Measurements from ENCODE around the gene NDOR1. TPM values are rescaled to one million over a fixed set of nuclear protein-coding genes. Genes with fewer than 3 reads are reported as not detected.

The NDOR1 gene
- polyA plus RNA-seq, 2 of the 4 experiments (the other 2 are of a cell fraction) = 5.6 to 19.5 TPM

GRCh38 chr9:137228506-137228967 lies 23.0 kb downstream of the NDOR1 start:
- DNase-seq (ENCODE audit: low read depth in 1 of 2, low spot score in 1 of 2) (no peak), FAIRE-seq (no peak), ATAC-seq (no peak)
- ChIA-PET POLR2A (interaction anchor here (2.3 kb wide), 1 partner anchor 40 kb away, joined by 8 read pairs; the partner anchor contains the start of genes ANAPC2 and SSNA1), CTCF (interaction anchor here (0.5 to 10.1 kb wide), 18 partner anchors 10 to 200 kb away, joined by 3 to 113 read pairs (median 12); partner anchors contain the start of genes ANAPC2, NDOR1, NPDC1 and SAPCD2)
- Histone ChIP-seq H3K9me3 (no peaks in the 10 kb centered on the region), H3K4me1 (peaks cover 58% of the 10 kb centered on the region), H3K27ac (no peak overlapping the region), H3K4me3 (no peak overlapping the region), H3K4me2 (no peak overlapping the region)
- TF ChIP-seq HMGXB4 (CRISPR knock-in tag; IDR thresholded peaks at IDR 0.05; ENCODE audit: borderline replicate concordance) (no peak), JUNB (IDR thresholded peaks at IDR 0.05) (no peak), ZC3H11A (IDR thresholded peaks at IDR 0.05) (no peak), HEYL (CRISPR knock-in tag; IDR thresholded peaks at IDR 0.05) (no peak), ELK1 (IDR thresholded peaks at IDR 0.05; ENCODE audit: low read depth, low read length) (no peak), EP300 (IDR thresholded peaks at IDR 0.05) (no peak)
- 82% methylated on average over 6 of the region's 29 CpGs for WGBS (ENCODE audit: missing lambda C conversion rate)

GRCh38 chr9:137228968-137229896 lies 23.7 kb downstream of the NDOR1 start:
- POLR2A ChIA-PET = interaction anchor here (0.7 to 1.7 kb wide), 3 partner anchors 10 to 62 kb away, joined by 3 to 10 read pairs (median 4); no protein-coding TSS in a partner anchor

More at GRCh38 chr9:137228968-137229896, 23.7 kb downstream of the NDOR1 start:
- peak overlapping the region in 1 of 2 experiments; percentile 27; a peak in 1 of 6 replicates for H3K27ac ChIP-seq
- peaks cover 57% of the 10 kb centered on the region for H3K4me1 ChIP-seq
- ATAC-seq (no peak), FAIRE-seq (no peak), DNase-seq (ENCODE audit: low read depth in 1 of 2, low spot score in 1 of 2) (no peak)
- TF ChIP-seq POLR2A (IDR thresholded peaks at IDR 0.05; ENCODE audit: low read length) (no peak), PHF8 (IDR thresholded peaks at IDR 0.05; ENCODE audit: borderline replicate concordance, low read depth) (no peak), SMC3 (IDR thresholded peaks at IDR 0.05) (no peak), EHMT2 (IDR thresholded peaks at IDR 0.05; ENCODE audit: low read depth) (no peak), FOSB (CRISPR knock-in tag; IDR thresholded peaks at IDR 0.05) (no peak), FOXS1 (CRISPR knock-in tag; IDR thresholded peaks at IDR 0.05) (no peak), BCL3 (IDR thresholded peaks at IDR 0.05) (no peak), KDM1A (IDR thresholded peaks at IDR 0.05; ENCODE audit: low read depth) (no peak), EHF (CRISPR knock-in tag; IDR thresholded peaks at IDR 0.05) (no peak), RAD21 (conservative IDR thresholded peaks at IDR 0.05 in 1 of 2, IDR thresholded peaks at IDR 0.05 in 1 of 2) (no peak), HOXB5 (CRISPR knock-in tag; IDR thresholded peaks at IDR 0.05) (no peak), NPAS2 (CRISPR knock-in tag; IDR thresholded peaks at IDR 0.05; ENCODE audit: borderline replicate concordance) (no peak), ESRRA (IDR thresholded peaks at IDR 0.05; ENCODE audit: borderline replicate concordance, low read length) (no peak), MYC (IDR thresholded peaks at IDR 0.05; ENCODE audit: borderline replicate concordance, low read length) (no peak), CTCF (IDR thresholded peaks at IDR 0.05) (no peak), MAFK (IDR thresholded peaks at IDR 0.05; ENCODE audit: partially characterized antibody) (no peak), ZNF302 (CRISPR knock-in tag; IDR thresholded peaks at IDR 0.05) (no peak), REST (IDR thresholded peaks at IDR 0.05) (no peak)
- H3K4me3 ChIP-seq = no peak overlapping the region
- WGBS (ENCODE audit: missing lambda C conversion rate) = 83% methylated on average over 18 of the region's 27 CpGs
- CTCF ChIA-PET = interaction anchor here (0.7 to 10.1 kb wide), 16 partner anchors 11 to 441 kb away, joined by 3 to 113 read pairs (median 3); partner anchors contain the start of genes ANAPC2, NELFB, NPDC1 and SSNA1
- no peaks in the 10 kb centered on the region for H3K9me3 ChIP-seq
- no peak overlapping the region for H3K4me2 ChIP-seq
